GM21423 (cell line): ENCODE measurements around the gene RETREG2.

Source experiments
- ATAC-seq: cut with Tn5 transposase; IDR thresholded peaks from one replicate; pipeline ENCODE4 v1.9.1; 2021; ENCODE audit warnings: mild to moderate bottlenecking, moderate library complexity; ENCODE audit not compliant: unreplicated experiment

The RETREG2 gene, protein sequence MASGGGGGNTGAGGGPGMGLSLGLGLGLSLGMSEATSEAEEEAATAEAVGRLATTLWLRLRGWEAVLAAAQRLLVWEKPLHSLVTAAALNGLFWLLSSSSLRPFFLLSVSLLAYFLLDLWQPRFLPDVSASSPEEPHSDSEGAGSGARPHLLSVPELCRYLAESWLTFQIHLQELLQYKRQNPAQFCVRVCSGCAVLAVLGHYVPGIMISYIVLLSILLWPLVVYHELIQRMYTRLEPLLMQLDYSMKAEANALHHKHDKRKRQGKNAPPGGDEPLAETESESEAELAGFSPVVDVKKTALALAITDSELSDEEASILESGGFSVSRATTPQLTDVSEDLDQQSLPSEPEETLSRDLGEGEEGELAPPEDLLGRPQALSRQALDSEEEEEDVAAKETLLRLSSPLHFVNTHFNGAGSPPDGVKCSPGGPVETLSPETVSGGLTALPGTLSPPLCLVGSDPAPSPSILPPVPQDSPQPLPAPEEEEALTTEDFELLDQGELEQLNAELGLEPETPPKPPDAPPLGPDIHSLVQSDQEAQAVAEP

DNA sequence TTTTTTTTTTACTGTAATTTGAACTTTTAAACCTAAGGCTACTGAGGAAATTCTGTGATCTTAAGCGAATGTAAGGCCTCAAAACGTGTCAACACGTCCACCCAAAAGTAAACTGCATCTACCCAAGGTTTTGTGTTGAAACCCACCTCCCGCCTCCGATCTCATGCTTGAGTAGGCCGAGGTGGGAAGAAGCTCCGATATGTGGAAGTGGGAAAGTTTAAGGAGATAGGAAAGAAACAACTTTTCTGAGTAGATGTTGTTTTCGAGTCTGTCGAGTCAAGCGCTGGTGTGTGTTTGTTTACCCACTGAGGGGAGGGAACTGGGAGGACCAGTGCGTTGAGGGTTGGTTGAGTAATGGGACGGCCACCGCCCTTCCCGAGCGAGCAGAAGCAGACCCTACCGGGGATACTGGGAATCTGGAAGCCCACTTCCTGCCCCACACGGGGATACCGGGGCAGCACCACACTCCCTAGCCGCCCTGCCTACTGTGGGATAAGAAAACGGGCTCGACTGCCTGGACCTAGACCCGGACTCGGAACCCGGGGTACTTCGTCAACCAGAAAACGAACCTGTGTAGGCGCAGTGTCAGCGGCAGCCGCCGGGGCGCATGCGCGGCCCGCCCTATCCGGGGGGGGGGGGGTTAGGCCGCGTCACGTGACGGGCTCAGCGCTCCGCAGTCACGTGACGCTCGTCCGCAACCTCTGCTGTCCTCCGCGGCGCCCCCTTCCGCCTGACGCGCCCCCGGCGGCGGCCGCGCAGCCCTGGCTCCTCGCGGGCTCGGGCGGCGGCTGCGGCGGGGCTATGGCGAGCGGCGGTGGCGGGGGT, at the start of gene RETREG2:
Gene RETREG2 (plus strand): TSS at position 724 of the 825 bp plus-strand sequence. CDS start 78 bp downstream, at position 802.
- ATAC-seq = peak; percentile 44

DNA sequence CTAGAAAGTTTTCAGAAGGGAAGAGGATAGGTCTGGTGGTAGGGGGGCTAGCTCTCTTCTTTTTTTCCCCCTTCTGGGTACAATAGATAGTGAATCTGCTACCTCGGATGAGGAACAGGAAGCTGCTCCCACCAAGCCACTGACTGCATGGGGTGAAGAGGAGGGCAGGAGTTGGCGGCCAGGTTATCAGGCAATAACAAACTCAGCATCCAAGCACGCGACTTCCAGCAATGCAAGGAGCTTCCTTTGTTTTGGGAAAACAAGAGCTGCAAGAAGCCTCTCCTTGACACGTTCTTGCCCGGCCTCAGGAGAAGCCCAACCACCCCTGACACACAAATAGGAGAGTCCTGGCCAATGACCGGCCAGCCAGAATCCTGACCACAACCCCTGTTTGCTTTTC, 49.7 kb upstream of the RETREG2 start:
- no peak for ATAC-seq

DNA sequence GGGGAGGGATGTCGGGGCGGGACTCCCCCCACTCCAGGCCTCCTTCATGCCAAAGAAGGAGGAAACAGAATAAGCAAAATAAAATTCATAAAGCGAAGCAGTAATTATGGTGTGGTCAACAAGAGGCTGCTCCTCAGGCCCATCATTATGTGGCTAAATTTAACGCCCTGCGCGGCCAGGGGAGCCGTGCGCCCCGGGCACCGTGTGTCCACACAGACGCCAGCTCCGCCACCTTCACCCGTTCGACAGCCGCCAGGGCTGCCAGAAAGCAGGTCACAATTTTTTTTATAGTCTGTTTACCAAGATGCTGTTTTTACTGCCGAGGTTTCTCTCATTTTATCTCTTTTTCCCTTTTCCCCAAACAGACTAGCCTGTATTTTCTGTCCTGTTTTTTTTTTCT, 48.5 kb upstream of the RETREG2 start:
- no peak for ATAC-seq

DNA sequence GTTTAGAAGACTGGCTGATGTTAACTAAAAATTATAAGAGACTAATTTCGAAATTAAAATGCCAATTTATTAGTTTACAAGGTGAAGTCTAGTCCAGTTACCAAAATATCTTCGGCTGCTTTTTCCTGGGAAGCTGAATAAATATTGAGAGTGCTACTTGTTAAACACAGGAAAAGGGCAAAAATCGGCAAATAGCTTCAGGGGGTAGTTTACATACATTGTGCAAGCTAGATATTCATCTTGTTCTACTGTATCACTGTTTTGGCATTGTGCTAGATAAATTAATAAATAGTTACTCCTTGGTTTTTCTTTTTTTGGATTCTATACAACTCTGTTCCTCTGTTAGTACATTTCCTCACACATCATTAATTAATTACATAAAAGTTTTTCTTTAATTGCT, 46.7 kb upstream of the RETREG2 start:
- ATAC-seq = no peak

GRCh38 chr2:219131744-219132143, 46.3 kb upstream of the RETREG2 start:
- no peak for ATAC-seq

- no peak for ATAC-seq
Measured at GRCh38 chr2:219133976-219134375, 44.1 kb upstream of the RETREG2 start.

- no peak for ATAC-seq
Measured at GRCh38 chr2:219140722-219141121, 37.4 kb upstream of the RETREG2 start.

- ATAC-seq = no peak
Measured at GRCh38 chr2:219142329-219142728, 35.7 kb upstream of the RETREG2 start.

DNA sequence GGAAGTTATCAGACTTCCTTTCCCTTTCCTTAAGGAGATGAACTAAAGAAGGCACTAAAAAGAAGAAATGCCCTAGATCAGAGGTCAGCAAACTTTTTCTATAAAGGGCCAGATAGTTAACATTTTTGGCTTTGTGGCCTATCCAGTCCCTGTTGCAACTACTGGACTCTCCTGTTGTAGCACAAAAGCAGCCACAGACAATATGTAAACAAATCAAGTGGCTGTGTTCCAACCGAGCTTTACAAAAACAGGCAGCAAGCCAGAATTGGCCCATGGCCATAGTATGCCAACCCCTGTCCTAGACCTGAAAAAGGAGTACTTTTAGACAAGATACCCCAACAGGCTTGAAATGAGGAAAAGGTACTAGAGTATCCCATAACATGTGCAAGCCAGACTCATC, 28.4 kb upstream of the RETREG2 start:
- no peak for ATAC-seq

- ATAC-seq = no peak
Measured at GRCh38 chr2:219155054-219155644, 22.9 kb upstream of the RETREG2 start.

GRCh38 chr2:219157396-219157795, 20.7 kb upstream of the RETREG2 start:
- ATAC-seq = no peak

GRCh38 chr2:219158025-219158424, 20.1 kb upstream of the RETREG2 start:
- ATAC-seq = no peak

DNA sequence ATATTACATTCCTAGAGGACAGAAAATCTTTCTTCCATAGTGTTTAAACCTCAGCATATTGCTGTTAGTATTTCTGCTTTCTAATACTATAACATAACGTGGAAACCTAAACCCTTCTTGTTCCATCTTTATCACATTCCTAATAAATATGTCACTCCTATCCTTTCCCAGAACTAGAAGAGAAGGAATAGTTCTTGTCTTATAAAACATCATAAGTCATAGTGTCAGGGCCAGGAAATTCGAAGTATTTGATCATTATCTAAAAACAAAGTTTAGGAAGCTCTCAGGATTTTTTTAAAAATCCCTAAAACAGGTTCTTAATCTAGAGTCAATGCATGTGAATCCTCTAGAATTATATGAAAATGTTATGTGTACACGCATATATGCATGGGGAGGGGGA, 19.5 kb upstream of the RETREG2 start:
- no peak for ATAC-seq

GRCh38 chr2:219159771-219160185, 18.3 kb upstream of the RETREG2 start:
- no peak for ATAC-seq

DNA sequence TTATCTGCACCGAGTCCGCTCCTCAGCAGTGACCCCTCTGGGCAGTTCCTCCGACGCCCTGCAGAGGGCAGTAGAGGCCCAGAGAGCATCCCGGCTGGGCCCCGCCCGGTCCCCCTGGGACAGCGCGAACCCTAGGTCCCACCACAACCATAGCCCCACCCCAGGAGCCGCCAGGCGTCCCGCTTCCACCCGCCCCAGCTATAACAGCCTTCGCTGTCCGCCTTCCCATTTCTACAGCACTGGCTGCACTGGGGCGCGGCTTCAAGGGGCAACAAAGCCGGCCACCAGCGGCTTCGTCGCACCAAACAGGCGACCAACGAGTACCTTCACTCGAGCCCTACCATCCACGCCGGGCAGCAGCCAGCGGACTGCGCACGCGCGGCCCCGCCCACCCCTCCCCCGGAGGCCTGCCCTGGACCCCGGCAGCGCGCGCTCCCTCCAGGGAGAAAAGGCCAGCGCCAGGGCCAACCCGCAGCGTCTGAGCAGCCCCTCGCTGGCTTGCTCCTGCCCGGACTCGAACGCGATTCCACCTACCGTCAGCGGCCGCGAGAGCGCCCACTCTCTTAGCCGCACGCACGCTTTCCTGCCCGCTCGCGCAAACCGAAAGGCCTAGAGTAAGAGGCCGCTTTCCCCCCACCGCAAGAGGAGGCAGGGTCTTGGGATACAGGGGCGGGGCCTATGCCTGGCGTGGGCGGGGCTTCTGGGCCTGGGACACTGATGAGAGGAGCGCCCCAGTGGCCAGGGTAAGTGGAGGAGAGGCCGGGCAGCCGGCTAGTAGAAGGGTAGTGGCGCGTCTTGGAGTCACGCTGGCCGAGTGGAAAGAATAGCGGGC, 17.7 kb upstream of the RETREG2 start, which contains the start of gene NHEJ1:
Gene NHEJ1 (minus strand): TSS at position 630 of the 832 bp plus-strand sequence. CDS start 2,453 bp downstream, outside the sequence.
- peak; percentile 84 for ATAC-seq

DNA sequence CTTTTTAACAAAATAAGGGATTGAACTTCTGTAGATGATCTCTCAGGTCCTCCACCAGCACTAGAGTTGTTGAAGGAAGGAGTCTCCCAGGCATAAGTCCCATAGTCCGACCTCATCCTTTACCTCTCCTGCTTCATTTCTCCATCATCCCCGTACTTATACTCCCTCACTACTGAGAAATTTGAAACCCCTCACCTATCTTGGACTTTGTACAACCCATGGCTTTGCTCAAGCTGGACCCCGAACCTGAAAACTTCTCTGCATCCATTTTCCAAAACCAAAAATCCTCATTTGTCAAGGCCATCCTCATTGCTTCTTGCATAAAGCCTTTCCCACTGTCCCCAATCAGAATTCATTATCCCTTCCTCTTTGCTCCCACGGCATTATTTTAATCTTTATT, 17.0 kb upstream of the RETREG2 start:
- no peak for ATAC-seq

DNA sequence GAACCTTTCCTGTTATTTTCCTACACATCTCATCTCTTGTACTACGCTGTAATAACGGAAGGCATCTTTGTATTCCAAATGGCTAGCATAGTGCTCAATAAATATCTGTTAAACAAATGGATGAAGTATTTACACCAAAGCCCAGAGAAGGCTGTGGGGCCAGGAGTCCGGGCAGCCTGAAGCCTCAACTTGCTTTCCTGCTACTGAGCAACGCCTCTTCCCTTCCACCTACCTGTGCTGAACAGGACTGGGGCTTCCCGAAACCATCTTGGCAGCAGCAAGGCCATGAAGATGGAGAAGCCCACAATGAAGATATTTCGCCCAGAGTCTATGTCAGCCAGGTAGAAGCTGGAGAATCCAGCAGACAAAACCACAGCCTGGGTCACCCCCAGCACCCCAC, 14.9 kb upstream of the RETREG2 start:
- no peak for ATAC-seq

- ATAC-seq = no peak
Measured at GRCh38 chr2:219165058-219165911, 12.8 kb upstream of the RETREG2 start.

DNA sequence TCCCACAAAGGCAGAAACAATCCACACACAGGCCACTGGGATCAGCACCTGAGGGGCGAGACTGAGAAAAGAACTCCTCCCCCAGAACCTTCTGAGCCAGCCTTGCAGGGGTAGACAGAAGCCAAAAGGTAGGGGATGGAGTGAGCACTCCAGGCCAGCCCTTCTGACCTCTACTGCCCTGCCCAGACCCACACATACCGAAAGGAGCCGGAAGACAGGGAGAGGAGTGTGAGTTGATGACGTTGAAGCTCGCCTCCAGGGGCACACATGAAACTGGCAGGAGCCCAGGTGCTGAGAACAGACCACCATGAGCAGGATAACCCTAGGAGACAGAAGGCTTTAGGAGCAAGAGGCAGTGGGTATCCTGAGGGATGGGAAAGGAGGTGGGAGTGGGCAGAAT, 10.1 kb upstream of the RETREG2 start:
- ATAC-seq = no peak
